ENCODE measurements around the gene ZNF780A.
"Not testable (repeated sequence)": the region's sequence is repeated elsewhere in the genome, so short reads cannot be mapped to it uniquely, and the experiment has no call there.

The ZNF780A gene

DNA sequence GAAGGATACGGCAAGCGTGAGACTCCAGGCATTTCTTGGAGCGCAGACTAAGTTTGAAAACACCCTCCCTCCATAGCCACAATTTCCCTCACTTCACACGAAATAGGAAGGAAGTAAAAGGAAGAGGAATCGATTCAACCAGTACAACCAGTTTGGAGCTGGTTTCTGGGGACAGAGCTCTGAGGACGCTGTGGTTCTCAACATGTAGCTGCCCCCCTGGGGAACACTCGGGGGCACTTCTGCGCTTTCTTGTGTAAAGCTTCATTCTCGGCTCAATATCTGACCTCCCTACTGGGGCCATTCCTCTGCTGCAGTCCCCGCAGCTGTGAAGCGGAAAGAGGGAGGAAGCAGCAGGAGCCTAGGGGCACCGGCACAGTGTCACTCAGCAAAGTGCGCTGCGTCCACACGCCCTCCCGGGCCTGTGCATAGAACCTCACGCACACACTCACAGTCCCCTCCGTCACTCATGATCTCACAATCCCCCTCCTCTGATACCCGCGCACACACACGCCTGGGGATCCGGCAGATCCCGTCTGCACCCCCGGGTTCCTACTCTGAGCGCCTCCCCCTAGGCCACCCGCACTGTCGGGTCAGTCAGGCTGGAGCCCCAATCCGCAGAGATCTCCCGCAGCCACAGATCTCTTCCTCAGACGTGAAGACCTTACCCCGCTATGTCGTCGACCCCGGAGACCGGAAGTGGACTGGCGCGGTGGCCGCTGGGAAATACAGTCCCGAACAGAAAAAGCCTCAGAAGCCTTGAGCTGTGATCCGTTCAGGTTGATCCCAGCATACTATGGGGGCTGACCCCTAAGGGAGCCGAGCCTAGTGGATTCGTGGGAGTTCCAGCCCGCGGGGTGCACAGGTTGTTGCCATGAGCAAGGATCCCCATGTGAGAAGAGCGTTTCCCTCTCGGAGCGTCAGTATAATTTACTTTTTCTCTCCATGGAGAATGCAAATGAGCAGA is at the start of gene ZNF780A:
Gene ZNF780A, minus strand, starts transcription at position 703 of the 964 bp plus-strand sequence. CDS start 6,190 bp downstream, outside the sequence.
- DNase-seq (ENCODE audit: low read depth in 2 of 2) = peak; percentile 58 to 69

DNA sequence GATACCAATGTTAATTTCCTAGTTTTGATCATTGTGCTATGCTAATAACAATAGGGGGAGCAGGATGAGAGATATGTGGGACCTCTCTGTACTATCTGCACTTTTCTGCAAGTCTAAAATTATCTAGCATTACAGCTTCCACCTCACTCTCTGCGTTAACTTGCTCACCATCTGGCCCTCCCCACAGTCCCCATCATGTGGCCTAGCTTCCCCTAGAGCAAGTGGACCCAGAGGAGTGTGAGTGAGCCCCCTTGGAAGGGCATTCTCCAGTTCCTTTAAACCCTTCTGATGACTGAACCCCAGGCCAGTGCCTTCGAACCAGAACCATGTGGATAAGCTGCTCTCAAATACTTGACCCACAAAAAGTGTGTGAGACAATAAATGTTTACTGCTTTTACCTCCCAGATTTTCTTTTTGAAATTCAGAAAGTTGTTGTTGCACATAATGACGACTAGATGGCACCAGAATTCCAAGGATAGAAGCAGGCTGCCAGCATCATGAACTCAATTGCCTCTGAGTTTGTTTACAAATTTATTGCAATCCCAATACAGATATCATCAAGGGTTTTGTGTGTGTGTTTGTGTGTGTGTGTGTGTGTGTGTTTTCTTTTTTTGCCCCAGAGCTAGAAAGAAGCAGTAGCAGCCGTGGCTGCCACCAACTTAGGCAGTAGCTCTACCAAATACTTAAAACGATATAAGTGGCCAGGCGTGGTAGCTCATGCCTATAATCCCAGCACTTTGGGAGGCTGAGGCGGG is 49.0 kb upstream of the ZNF780A start:
- no peak for DNase-seq (ENCODE audit: low read depth in 2 of 2)

DNA sequence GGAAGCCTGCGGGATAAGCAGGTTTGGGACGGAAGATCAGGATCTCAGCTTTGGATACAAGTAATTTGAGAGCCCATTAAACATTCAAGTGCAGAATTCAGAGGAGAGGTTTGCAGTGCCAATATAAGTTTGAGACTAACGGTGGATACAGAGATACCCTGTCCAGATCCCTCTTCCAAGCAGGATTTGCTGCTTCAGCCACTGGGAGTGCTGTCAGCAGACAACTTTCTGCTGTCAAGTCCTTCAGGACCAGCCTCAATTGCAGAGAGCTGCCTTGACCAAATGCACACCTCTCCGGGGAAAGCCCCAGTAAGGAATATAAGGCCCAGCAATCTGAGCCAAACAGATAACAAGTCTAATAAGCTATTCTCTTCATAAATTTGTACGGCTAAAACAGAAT is 46.1 kb upstream of the ZNF780A start:
- no peak for DNase-seq (ENCODE audit: low read depth in 2 of 2)

DNA sequence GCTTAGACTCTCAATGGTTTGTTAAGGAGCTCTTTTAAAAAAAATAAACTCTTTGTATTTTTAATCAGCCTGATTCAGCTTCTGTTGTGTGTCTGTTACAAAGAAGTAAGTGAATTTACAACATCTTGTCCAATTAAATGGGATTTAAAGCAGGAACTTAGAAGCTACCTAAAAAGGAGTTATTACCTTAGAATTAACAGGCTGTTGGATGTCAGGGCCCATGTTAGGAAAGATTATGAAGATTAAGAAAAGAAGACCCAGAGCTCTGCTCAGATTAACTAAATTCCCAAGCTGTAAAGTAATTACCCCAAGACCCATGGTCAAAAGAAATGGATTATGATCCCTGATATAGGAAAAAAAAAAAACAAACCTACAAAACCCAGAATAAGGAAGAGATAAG is 44.1 kb upstream of the ZNF780A start:
- DNase-seq (ENCODE audit: low read depth in 2 of 2) = no peak

DNA sequence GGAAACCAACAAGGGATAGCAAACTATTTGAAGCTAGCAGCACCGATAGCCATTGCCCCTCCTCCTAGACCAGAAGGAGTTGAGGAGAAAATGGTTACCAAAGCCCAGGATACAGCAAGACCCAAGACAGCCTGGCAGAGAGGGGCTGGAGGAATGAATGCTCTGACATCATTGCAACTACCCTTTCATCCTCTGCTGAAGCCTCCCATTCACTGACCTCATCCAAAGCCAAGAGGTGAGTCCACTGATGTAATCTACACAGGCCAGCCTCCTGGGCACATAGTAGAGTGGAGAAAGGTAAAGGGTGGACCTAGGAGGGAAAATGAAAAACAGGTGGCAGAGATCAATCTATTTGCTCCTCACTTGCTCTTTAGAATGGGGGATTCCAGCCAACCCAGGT is 42.7 kb upstream of the ZNF780A start:
- no peak for DNase-seq (ENCODE audit: low read depth in 2 of 2)

DNA sequence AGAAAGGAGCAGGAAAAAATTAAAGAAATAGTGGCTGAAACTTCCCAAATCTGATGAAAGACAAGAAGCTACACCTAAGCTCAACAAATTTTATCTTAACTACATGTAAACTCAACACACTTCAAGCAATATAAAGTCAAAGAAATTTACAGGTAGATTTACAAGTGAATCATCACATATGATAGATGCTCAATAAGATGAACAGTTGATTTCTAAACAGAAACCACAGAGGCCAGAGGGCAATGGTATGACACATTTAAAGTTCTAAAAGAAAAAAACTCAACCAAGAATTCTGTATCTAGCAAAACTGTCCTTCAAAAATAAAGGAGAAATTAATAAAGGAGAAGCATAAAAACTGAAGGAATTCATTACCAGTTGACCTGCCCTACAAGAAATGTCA is 39.3 kb upstream of the ZNF780A start:
- DNase-seq (ENCODE audit: low read depth in 2 of 2) = no peak

DNA sequence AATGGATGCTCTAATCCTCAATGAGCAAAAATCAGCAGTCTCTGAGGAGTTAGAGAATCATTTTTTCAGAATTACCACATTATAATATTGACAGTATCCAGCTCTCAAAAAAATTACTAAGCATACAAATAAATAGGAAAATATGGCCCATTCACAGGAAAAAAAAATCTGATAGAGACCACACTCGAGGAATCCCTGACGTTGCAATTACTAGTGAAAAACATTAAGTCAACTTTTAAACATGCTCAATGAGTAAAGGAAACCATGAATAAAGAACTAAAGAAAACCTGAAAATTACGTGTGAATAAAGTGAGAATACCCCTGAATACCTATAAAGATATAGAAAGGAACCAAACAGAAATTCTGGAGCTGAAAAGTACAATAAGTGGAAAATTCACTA is 38.7 kb upstream of the ZNF780A start:
- DNase-seq (ENCODE audit: low read depth in 2 of 2) = no peak

DNA sequence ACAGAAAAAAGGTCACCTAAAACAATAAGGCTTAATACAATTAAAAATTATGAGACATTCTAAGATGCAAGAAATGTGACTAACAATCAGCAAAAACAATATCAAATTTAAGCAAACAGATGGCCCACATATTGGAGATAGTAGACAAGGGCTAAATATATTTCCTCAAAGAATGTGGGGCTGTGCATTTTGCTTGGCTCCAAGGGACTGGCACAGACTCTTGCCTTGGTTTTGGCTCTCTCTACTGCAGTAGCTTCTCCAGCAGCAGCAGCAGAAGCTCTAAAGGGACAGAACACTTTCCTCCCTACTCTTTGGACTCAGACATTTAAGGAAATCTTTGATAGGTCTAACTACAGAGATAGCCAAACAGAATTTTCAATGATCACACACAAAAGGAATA is 38.2 kb upstream of the ZNF780A start:
- DNase-seq (ENCODE audit: low read depth in 2 of 2) = no peak

DNA sequence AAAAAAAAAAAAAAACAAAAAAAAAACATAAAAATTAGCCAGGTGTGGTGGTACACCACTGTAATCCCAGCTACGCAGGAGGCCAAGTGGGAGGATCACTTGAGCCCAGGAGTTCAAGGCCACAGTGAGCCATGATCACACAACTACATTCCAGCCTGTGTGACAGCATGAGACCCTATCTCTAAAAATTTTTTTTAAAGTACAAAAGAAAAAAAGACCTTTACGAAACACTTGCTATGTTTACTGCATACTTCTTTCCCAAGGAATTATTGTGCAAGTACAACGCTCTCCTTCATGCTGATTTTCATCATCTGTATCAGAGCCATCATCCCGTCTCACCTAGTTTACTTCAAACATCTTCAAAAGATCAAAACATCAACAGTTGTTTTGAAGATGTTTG is 28.6 kb upstream of the ZNF780A start:
- DNase-seq (ENCODE audit: low read depth in 2 of 2) = no peak

DNA sequence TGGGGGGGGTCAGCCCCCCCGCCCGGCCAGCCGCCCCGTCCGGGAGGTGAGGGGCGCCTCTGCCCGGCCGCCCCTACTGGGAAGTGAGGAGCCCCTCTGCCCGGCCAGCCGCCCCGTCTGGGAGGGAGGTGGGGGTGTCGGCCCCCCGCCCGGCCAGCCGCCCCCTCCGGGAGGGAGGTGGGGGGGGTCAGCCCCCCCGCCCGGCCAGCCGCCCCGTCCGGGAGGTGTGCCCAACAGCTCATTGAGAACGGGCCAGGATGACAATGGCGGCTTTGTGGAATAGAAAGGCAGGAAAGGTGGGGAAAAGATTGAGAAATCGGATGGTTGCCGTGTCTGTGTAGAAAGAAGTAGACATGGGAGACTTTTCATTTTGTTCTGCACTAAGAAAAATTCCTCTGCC is 27.9 kb upstream of the ZNF780A start:
- not testable (repeated sequence) for DNase-seq (ENCODE audit: low read depth in 2 of 2)

DNA sequence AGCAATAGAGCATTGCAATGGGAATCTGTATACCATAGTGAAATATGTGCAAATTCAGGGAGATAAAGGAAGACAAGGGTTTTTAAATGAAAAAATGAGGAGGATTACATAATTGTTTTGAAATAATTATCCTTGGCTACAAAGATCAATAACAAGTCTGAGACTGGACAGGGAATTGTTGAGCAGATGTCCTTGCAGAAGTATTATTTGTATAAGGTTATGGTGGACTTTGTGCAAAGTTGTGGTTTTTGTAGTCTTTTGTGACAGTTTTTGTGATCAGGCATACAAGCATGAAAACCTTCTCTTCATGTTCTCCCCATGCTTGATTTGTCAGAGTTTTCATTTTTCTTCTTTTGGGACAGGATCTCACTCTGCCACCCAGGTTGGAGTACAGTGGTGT is 25.3 kb upstream of the ZNF780A start:
- DNase-seq (ENCODE audit: low read depth in 2 of 2) = no peak

DNA sequence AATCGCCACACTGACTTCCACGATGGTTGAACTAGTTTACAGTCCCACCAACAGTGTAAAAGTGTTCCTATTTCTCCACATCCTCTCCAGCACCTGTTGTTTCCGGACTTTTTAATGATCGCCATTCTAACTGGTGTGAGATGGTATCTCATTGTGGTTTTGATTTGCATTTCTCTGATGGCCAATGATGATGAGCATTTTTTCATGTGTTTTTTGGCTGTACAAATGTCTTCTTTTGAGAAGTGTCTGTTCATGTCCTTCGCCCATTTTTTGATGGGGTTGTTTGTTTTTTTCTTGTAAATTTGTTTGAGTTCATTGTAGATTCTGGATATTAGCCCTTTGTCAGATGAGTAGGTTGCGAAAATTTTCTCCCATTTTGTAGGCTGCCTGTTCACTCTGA is 23.4 kb upstream of the ZNF780A start:
- DNase-seq (ENCODE audit: low read depth in 2 of 2) = not testable (repeated sequence)

DNA sequence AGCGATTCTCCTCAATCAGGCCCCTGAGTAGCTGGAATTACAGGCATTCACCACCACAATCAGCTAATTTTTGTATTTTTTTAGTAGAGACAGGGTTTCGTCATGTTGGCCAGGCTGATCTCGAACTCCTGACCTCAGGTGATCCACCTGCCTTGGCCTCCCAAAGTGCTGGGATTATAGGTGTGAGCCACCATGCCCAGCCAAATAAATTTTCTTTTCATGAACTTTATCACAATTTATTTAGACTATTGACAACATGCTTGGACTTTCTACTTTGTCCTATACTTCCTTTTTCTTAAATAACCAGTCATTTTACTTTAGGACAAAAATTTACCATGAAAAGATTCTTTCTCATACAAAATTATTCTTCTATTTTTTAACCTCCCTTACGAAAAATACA is 21.5 kb upstream of the ZNF780A start:
- DNase-seq (ENCODE audit: low read depth in 2 of 2) = not testable (repeated sequence)

DNA sequence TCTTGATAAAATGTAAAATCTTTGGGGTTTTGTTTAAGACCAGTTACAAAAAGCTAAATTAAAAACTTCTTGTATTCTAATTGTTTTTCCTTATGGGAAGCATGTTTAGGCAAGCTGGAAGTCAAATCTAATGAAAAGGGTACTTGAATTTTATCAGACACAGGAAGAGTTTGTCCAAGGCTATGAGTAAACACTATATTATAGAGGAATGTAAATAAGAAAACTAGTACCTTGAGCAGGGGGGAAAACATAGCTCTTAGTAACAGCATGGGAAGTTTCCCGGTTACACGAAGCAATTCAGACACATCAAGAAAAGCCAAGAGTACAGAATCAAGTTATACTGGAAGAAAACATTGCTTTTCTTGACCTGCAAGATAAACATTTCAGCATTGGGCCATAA is 19.8 kb upstream of the ZNF780A start:
- no peak for DNase-seq (ENCODE audit: low read depth in 2 of 2)

DNA sequence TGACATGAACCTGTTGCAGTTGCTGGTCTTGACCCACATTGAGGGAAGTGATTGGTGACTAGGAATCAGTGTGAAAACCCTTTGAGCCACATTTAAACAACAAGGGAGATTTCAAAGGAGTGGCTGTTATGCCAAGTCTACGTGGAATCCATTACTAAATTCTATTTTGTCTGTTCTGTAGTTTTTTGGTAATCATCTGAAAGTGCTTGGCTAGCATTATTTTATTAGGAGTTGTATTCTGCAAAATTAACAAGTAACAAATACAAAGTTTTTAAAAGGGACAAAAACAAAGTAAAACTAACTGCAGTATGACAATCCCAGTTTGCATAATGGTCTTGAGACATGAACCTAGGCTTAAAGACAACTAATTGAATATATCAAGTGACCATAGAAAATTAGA is 14.0 kb upstream of the ZNF780A start:
- no peak for DNase-seq (ENCODE audit: low read depth in 2 of 2)

DNA sequence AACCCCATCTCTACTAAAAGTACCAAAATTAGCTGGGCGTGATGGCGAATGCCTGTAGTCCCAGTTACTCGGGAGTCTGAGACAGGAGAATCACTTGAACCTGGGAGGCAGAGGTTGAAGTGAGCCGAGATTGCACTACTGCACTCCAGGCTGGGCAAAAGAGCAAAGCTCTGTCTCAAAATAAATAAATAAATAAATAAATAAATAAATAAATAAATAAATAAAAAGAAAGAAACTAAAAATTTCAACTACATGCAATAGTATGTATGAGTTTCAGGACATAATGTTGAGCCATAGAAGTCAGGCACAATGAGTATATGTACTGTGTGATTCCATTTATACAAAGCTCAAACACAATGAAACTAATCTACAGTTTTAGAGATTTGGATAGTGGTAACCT is 12.9 kb upstream of the ZNF780A start:
- DNase-seq (ENCODE audit: low read depth in 2 of 2) = no peak

DNA sequence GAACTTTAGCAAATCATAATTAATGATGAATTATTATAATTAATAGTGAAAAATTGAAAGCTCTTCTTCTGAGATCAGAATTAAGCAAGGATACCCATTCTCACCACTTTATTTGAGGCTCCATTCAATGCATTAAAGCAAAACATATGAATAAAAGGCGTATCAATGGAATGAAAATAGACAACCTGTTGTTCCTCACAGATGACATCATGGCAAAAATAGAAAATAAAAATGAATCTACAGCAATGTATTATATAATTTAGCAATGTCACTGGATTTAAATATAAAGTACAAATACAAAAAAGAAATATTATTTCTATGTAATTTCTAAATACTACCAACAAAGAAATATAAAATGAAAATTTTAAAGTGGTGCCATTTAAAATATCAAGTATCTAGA is 11.1 kb upstream of the ZNF780A start:
- DNase-seq (ENCODE audit: low read depth in 2 of 2) = no peak

DNA sequence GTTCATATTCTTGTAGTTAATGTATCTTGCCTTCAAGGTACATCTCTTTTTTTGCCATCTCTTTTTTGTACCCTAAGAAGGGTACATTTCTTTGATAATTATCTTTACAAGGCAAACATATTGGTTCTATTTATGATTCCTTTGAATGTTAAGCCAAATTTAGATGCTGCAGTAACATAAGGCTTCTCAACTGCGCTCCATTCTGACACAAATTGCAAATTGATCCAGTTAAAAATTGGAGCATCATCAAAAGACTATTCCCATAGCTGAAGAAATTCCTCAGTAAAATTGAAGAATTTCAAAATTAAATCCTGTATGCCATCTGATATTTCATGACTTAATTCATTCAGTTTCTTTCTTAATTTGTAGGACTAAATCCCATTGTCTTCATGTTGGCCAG is 2.7 kb upstream of the ZNF780A start:
- no peak for DNase-seq (ENCODE audit: low read depth in 2 of 2)

DNA sequence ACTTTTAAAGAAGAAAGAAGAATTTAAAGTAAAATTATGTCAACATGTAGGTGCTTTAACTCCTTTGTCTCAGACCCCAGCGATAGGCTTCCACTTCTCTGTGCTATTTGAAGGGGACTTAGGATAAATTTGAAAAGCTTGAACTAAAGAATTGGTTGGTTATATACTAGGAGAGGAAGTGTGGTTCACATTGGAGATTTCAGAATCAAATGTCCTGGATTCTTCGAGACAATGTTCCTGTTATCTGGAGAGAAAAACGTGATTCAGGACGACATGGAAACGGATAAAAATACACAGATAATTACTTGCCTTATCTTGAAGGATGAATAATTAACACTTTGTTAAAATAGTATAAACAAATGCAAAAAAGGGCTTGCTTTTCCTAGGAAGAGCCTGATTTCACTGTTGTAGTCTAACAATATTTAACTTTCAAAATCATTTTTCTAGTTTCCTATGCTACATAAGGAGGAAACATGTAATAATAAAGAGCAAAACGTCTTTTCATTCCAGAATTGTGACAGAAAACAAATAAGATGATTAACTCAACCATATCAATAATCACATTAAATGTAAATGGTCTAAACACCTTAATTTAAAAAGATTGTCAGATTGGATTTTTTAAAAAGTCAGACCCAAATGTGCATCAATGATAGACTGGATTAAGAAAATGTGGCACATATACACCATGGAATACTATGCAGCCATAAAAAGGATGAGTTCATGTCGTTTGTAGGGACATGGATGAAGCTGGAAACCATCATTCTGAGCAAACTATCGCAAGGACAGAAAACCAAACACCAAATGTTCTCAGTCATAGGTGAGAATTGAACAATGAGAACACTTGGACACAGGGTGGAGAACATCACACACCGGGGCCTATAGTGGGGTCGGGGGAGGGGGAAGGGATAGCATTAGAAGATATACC is 724 bp upstream of the ZNF780A start:
- DNase-seq (ENCODE audit: low read depth in 2 of 2) = no peak

DNA sequence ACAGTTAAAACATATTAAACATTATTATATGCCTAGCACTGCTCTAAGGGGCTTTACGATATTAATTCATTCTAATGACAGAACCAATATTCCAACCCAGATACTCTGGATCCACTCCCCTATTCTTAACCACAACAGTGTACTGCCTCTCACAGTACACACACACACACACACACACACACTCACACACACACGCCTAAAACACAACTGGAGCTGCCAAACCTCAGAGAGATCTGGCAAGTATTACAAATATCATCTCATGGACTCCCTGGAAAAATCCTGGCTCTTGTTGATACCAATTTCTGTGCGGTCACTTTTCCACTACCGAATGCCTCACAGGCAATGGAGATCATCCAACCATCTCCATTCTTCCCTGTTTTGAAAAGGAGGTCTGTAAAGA is 1.3 kb downstream of the ZNF780A start:
- no peak for DNase-seq (ENCODE audit: low read depth in 2 of 2)

DNA sequence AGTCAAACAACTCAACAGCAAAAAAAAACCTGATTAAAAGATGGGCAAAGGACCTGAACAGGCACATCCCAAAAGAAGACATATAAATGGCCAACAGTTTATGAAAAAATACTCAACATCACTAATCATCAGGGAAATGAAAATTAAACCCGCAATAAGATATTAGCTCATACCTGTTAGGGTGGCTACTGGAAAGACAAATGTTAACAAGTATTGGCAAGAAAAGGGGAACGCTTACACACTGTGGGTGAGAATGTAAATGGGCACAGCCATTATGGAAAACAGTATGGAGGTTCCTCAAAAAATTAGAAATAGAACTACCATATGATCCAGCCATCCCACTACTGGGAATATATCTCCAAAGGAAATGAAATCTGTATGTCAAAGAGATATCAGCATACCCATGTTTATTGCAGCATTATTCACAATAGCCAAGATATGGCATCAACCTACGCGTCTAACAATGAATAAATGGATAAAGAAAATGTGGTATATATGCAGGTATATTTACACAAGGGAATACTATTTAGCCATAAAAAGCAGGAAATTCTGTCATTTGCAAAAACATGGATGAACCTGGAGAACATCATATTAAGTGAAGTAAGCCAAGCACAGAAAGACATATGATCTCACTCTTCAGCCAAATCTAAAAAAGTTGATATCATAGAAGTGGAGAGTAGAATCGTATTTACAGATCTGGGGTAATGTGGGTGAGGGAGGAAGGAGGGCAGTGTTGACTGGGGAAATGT is 2.3 kb downstream of the ZNF780A start:
- no peak for DNase-seq (ENCODE audit: low read depth in 2 of 2)

Measured in stimulated activated CD8-positive, alpha-beta memory T cell treated with anti-CD3 and anti-CD28 coated beads, Interleukin-15, amount 100 ng/mL, for 48 hours (primary cell).